H1 (cell line): ENCODE measurements around the gene CNOT1. TPM values are rescaled to one million over a fixed set of nuclear protein-coding genes. Genes with fewer than 3 reads are reported as not detected.

Experiments used
- CTCF ChIA-PET: fragments of 300-600 bp; sonication (Branson Sonifier 250); formaldehyde crosslinking; loops from one replicate; lab custom pipeline; 2021; ENCODE audit not compliant: partially characterized antibody; lab: Charles Lee
- POLR2A ChIA-PET: fragments of 300-600 bp; sonication (Branson Sonifier 250); formaldehyde crosslinking; loops from one replicate; lab custom pipeline; 2021; ENCODE audit warnings: inconsistent platforms; ENCODE audit not compliant: partially characterized antibody; lab: Charles Lee
- DNase-seq, 2 experiments: peaks; one replicate each; pipeline versions ENCODE4 v3.0.0 to v3.0.0-alpha.2; 2010 to 2022; ENCODE audit warnings: low spot score in 2 of 2, low read depth in 1 of 2, mixed read lengths in 1 of 2
- FAIRE-seq: peaks from 2 replicates; lab custom pipeline; 2011; peaks lifted over from hg19 to GRCh38; lab: Jason Lieb, UNC
- H2AFZ ChIP-seq: 2 replicates; pipeline ENCODE4 v1.8.1; 2012; ENCODE audit warnings: low read length, inconsistent platforms
- H2AK5ac ChIP-seq: 2 replicates; pipeline ENCODE4 v1.6.1; 2013; ENCODE audit warnings: low read depth, low read length
- H2BK120ac ChIP-seq: replicated peaks from 2 replicates; pipeline ENCODE3; 2013; ENCODE audit warnings: low read depth, low read length, inconsistent platforms
- H2BK12ac ChIP-seq: 2 replicates; pipeline ENCODE4 v1.6.1; 2013; ENCODE audit warnings: low read depth, low read length
- H2BK15ac ChIP-seq: 2 replicates; pipeline ENCODE4 v1.6.1; 2013; ENCODE audit warnings: low read length
- H2BK20ac ChIP-seq: 2 replicates; pipeline ENCODE4 v1.6.1; 2013; ENCODE audit warnings: low read length
- H2BK5ac ChIP-seq: 2 replicates; pipeline ENCODE4 v1.6.1; 2013; ENCODE audit warnings: low read depth, low read length
- H3K14ac ChIP-seq: 2 replicates; pipeline ENCODE4 v1.6.1; 2013; ENCODE audit warnings: inconsistent platforms; ENCODE audit not compliant: insufficient read length
- H3K18ac ChIP-seq: 2 replicates; pipeline ENCODE4 v1.6.1; 2013; ENCODE audit warnings: low read length; ENCODE audit errors: extremely low read depth
- H3K23ac ChIP-seq: 2 replicates; pipeline ENCODE4 v1.6.1; 2013; ENCODE audit warnings: inconsistent platforms; ENCODE audit not compliant: insufficient read length
- H3K23me2 ChIP-seq: 2 replicates; pipeline ENCODE4 v1.6.1; 2013; ENCODE audit warnings: low read depth, low read length
- H3K27ac ChIP-seq: 2 replicates; pipeline ENCODE4 v1.6.1; 2011; ENCODE audit warnings: low read depth, low read length, inconsistent platforms
- H3K27me3 ChIP-seq, 4 experiments: replicated peaks in 1 of 4; 1 replicate in 1 of 4; 2 replicates in 3 of 4; pipeline versions ENCODE4 v1.6.1 to v1.8.1; 2011 to 2013; ENCODE audit warnings: low read length in 3 of 4, mild to moderate bottlenecking in 3 of 4, inconsistent platforms in 2 of 4, mixed read lengths in 2 of 4, moderate library complexity in 1 of 4; ENCODE audit not compliant: control insufficient read depth in 3 of 4, insufficient read depth in 3 of 4; ENCODE audit errors: extremely low read depth in 1 of 4
- H3K36me3 ChIP-seq, 4 experiments: 2 replicates each; pipeline versions ENCODE4 v1.6.1 to v1.8.1; 2011 to 2013; ENCODE audit warnings: mild to moderate bottlenecking in 4 of 4, low read length in 3 of 4, moderate library complexity in 2 of 4, control low read depth in 1 of 4, inconsistent platforms in 1 of 4; ENCODE audit not compliant: insufficient read depth in 4 of 4, control insufficient read depth in 2 of 4
- H3K4ac ChIP-seq: replicated peaks from 2 replicates; pipeline ENCODE3; 2013; ENCODE audit warnings: low read length, low read depth, mixed read lengths, inconsistent platforms; ENCODE audit not compliant: insufficient read length
- H3K4me1 ChIP-seq, 4 experiments: replicated peaks in 1 of 4; 1 replicate in 1 of 4; 2 replicates in 3 of 4; pipeline versions ENCODE4 v1.6.1 to v1.8.1; 2011 to 2013; ENCODE audit warnings: low read length in 3 of 4, inconsistent platforms in 2 of 4, mixed read lengths in 1 of 4; ENCODE audit not compliant: insufficient read depth in 4 of 4, control insufficient read depth in 3 of 4
- H3K4me2 ChIP-seq, 2 experiments: 2 replicates each; pipeline versions ENCODE4 v1.6.1 to v1.8.1; 2011 to 2013; ENCODE audit warnings: low read depth in 2 of 2, low read length in 2 of 2, control low read depth in 1 of 2, inconsistent platforms in 1 of 2, mild to moderate bottlenecking in 1 of 2; ENCODE audit not compliant: insufficient read depth in 1 of 2
- H3K4me3 ChIP-seq, 4 experiments: fragments of 200-600, 300-600 bp in 1 of 4; sonication (generic), shearing (Covaris generic), sonication (Bioruptor Twin) in 1 of 4; 2 replicates each; pipeline versions ENCODE4 v1.5.1 to v1.8.1; 2011 to 2016; ENCODE audit warnings: low read length in 4 of 4, low read depth in 3 of 4, control low read depth in 2 of 4, inconsistent platforms in 2 of 4, mild to moderate bottlenecking in 2 of 4, mixed read lengths in 1 of 4, moderate library complexity in 1 of 4; ENCODE audit not compliant: insufficient read depth in 2 of 4; ENCODE audit errors: extremely low read depth in 1 of 4
- H3K56ac ChIP-seq: replicated peaks from 2 replicates; pipeline ENCODE3; 2013; ENCODE audit warnings: low read depth, mild to moderate bottlenecking, mixed read lengths, low read length, inconsistent platforms; ENCODE audit not compliant: insufficient read length
- H3K79me1 ChIP-seq: 2 replicates; pipeline ENCODE4 v1.6.1; 2013; ENCODE audit warnings: low read depth, low read length, control low read depth
- H3K79me2 ChIP-seq, 2 experiments: 2 replicates each; pipeline versions ENCODE4 v1.6.1 to v1.8.1; 2012 to 2013; ENCODE audit warnings: low read length in 2 of 2, mild to moderate bottlenecking in 2 of 2, inconsistent platforms in 1 of 2; ENCODE audit not compliant: insufficient read depth in 2 of 2, control insufficient read depth in 1 of 2
- H3K9ac ChIP-seq, 4 experiments: replicated peaks in 1 of 4; 1 replicate in 1 of 4; 2 replicates in 3 of 4; pipeline versions ENCODE4 v1.6.1 to v1.8.1; 2011 to 2013; ENCODE audit warnings: low read depth in 3 of 4, low read length in 3 of 4, control low read depth in 2 of 4, mild to moderate bottlenecking in 2 of 4, moderate library complexity in 2 of 4, inconsistent platforms in 1 of 4; ENCODE audit errors: extremely low read depth in 1 of 4
- H3K9me3 ChIP-seq, 2 experiments: 2 replicates each; pipeline versions ENCODE4 v1.6.1 to v1.8.1; 2012 to 2013; ENCODE audit warnings: mild to moderate bottlenecking in 2 of 2, moderate library complexity in 2 of 2, control low read depth in 1 of 2, inconsistent platforms in 1 of 2, low read depth in 1 of 2, low read length in 1 of 2, mixed read lengths in 1 of 2; ENCODE audit not compliant: insufficient read depth in 2 of 2
- H4K20me1 ChIP-seq, 2 experiments: replicated peaks in 1 of 2; 2 replicates each; pipeline versions ENCODE3 to v1.8.1; 2011 to 2013; ENCODE audit warnings: inconsistent platforms in 2 of 2, low read length in 2 of 2, mild to moderate bottlenecking in 1 of 2; ENCODE audit not compliant: insufficient read depth in 2 of 2, control insufficient read depth in 1 of 2
- H4K5ac ChIP-seq: 2 replicates; pipeline ENCODE4 v1.6.1; 2013; ENCODE audit warnings: low read length, low read depth, mixed read lengths, inconsistent platforms; ENCODE audit not compliant: insufficient read length
- H4K8ac ChIP-seq: 2 replicates; pipeline ENCODE4 v1.8.0; 2013; ENCODE audit warnings: mild to moderate bottlenecking, moderate library complexity, low read length, inconsistent platforms; ENCODE audit not compliant: insufficient read depth; ENCODE audit errors: extremely low read depth
- H4K91ac ChIP-seq: replicated peaks from 2 replicates; pipeline ENCODE3; 2013; ENCODE audit warnings: low read length, mixed read lengths, inconsistent platforms; ENCODE audit not compliant: insufficient read length
- EP300 ChIP-seq, 2 experiments: IDR thresholded peaks; 1 replicate in 1 of 2; 2 replicates in 1 of 2; pipeline ENCODE4 v1.6.1; 2011 to 2012; ENCODE audit warnings: low read depth in 2 of 2, low read length in 2 of 2, mild to moderate bottlenecking in 2 of 2, borderline replicate concordance in 1 of 2, inconsistent platforms in 1 of 2, moderate library complexity in 1 of 2
- POLR2A ChIP-seq, 2 experiments: IDR thresholded peaks; 1 replicate in 1 of 2; 2 replicates in 1 of 2; pipeline ENCODE4 v1.6.1; 2011; ENCODE audit warnings: low read depth in 2 of 2, low read length in 2 of 2, mild to moderate bottlenecking in 2 of 2; ENCODE audit errors: control extremely low read depth in 1 of 2
- POLR2AphosphoS5 ChIP-seq: IDR thresholded peaks from 2 replicates; pipeline ENCODE4 v1.6.1; 2011; ENCODE audit warnings: low read depth, low read length
- SP2 ChIP-seq: IDR thresholded peaks from 2 replicates; pipeline ENCODE4 v1.6.1; 2012; ENCODE audit warnings: mild to moderate bottlenecking, low read length, inconsistent platforms
- TEAD4 ChIP-seq: IDR thresholded peaks from 2 replicates; pipeline ENCODE4 v1.6.1; 2012; ENCODE audit warnings: low read depth, low read length, inconsistent platforms, mixed read lengths
- ZNF274 ChIP-seq: IDR thresholded peaks from 2 replicates; pipeline ENCODE4 v1.7.0; 2012; ENCODE audit warnings: low read length, borderline replicate concordance; ENCODE audit errors: extremely low read depth
- WGBS, 2 experiments: shearing (Covaris generic) in 1 of 2; methylation state at CpG; one replicate each; pipeline versions ENCODE4 v1.1.6 to v1.1.7; 2013 to 2015; ENCODE audit warnings: low lambda C conversion rate in 2 of 2, mixed read lengths in 2 of 2, inconsistent platforms in 1 of 2, low coverage in 1 of 2, missing lambda C conversion rate in 1 of 2; ENCODE audit not compliant: insufficient replicate concordance in 2 of 2, insufficient coverage in 1 of 2, insufficient read length in 1 of 2; ENCODE audit errors: extremely low coverage in 1 of 2, missing lambda C conversion rate in 1 of 2; 5-methylcytosine and 5-hydroxymethylcytosine counted together
- polyA plus RNA-seq, 7 experiments: library from polyadenylated mRNA; depleted of rRNA in 3 of 7; stranded (reverse) in 5 of 7; unstranded in 2 of 7; fragments of >200 nt in 5 of 7; fragments of 200-250 nt in 2 of 7; gene quantifications; 1 replicate in 5 of 7; 2 replicates in 1 of 7; 4 replicates in 1 of 7; pipeline versions ENCODE4 v1.2.1 to v1.2.3, GENCODE V29; 2011 to 2013; ENCODE audit warnings: missing spikeins in 2 of 7, mixed read lengths in 2 of 7
- total RNA-seq: library from RNA; stranded (reverse); fragmentation: NEBNext Ultra II Directional; extraction: Animal tissue kit (Norgen Biotek cat#: 25700); gene quantifications from 2 replicates; pipeline ENCODE4 v1.2.1, GENCODE V29; 2021
- TF ChIP-seq, protein P1 (sequence below): IDR thresholded peaks from 2 replicates; pipeline ENCODE4 v1.6.1; 2012; ENCODE audit warnings: low read length, inconsistent platforms

CNOT1 gene
- total and polyA plus RNA-seq, 2 of the 8 experiments (the other 6 are each of a cell fraction or from before 2014, with no cell fraction given): 306 to 319 TPM

DNA sequence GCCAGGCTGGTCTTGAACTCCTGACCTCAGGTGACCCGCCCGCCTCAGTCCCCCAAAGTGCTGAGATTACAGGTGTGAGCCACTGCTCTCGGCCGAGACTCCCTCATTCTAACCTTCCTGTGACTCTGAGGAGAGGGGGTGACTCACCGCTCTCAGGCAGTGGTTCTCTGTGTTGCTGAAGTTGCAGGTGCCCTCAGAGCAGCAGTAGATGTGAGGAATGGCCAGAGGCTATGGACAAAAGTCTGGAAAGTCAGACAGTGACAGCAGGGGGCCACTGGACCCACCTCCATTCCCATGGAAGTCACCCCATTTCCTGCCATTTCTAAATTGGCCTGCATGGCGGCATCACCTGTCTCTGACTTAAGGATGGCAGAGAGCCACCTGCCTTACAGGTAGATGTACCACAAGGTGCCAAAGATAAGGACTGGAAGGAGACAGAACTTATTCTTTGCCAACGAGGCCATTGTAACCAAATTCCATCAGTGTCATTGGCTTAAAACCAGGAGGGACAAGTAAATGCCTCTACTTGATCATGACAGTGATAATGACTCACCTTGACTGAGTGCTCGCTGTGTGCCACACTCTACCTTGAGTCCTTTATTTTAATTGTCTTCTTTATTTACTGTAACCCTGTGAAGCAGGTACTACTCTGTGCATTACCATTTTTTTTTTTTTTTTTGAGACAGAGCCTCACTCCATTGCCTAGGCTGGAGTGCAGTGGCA, 15.3 kb upstream of the CNOT1 start:
- FAIRE-seq: no peak
- H3K79me2 ChIP-seq: no peaks in the 10 kb centered on the region
- no peak overlapping the region for H2BK5ac ChIP-seq
- CTCF ChIA-PET: interaction anchor here (0.6 to 0.7 kb wide), 2 partner anchors 27 to 609 kb away, joined by 3 read pairs; no protein-coding TSS in a partner anchor
- H3K56ac ChIP-seq: no peak overlapping the region
- H2BK15ac ChIP-seq: no peak overlapping the region
- 90% methylated on average over 8 of the region's 8 CpGs; no CpG with 5 or more reads in 1 of the 2 experiments for WGBS, 2 experiments
- H3K14ac ChIP-seq: no peak overlapping the region
- no peaks in the 10 kb centered on the region for H3K27me3 ChIP-seq
- POLR2A ChIA-PET: no interaction called here
- no peak overlapping the region for H2AK5ac ChIP-seq
- no peak overlapping the region for H3K9ac ChIP-seq
- H4K5ac ChIP-seq: no peak overlapping the region
- no peak for DNase-seq
- no peak for TF ChIP-seq TEAD4
- no peak for TF ChIP-seq POLR2AphosphoS5
- TF ChIP-seq SP2: no peak
- TF ChIP-seq, protein P1, sequence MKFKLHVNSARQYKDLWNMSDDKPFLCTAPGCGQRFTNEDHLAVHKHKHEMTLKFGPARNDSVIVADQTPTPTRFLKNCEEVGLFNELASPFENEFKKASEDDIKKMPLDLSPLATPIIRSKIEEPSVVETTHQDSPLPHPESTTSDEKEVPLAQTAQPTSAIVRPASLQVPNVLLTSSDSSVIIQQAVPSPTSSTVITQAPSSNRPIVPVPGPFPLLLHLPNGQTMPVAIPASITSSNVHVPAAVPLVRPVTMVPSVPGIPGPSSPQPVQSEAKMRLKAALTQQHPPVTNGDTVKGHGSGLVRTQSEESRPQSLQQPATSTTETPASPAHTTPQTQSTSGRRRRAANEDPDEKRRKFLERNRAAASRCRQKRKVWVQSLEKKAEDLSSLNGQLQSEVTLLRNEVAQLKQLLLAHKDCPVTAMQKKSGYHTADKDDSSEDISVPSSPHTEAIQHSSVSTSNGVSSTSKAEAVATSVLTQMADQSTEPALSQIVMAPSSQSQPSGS: no peak
- TF ChIP-seq EP300 (IDR thresholded peaks at IDR 0.05; ENCODE audit: borderline replicate concordance in 1 of 2, low read depth in 2 of 2, low read length in 2 of 2): no peak
- no peak for TF ChIP-seq POLR2A (IDR thresholded peaks at IDR 0.05; ENCODE audit: control extremely low read depth in 1 of 2, low read depth in 2 of 2, low read length in 2 of 2)
- no peak for TF ChIP-seq ZNF274
- no peak overlapping the region for H2BK12ac ChIP-seq
- H3K23me2 ChIP-seq: peaks cover 2% of the 10 kb centered on the region; the same call in 1 of the 2 replicates
- H4K20me1 ChIP-seq: no peaks in the 10 kb centered on the region
- H3K4me1 ChIP-seq: no peaks in the 10 kb centered on the region; a peak in 1 of 7 replicates
- no peak overlapping the region for H3K4me3 ChIP-seq
- no peak overlapping the region for H3K18ac ChIP-seq
- H3K36me3 ChIP-seq: no peaks in the 10 kb centered on the region
- no peak overlapping the region for H3K23ac ChIP-seq
- no peak overlapping the region for H2AFZ ChIP-seq
- no peaks in the 10 kb centered on the region for H3K79me1 ChIP-seq
- H2BK120ac ChIP-seq: no peak overlapping the region
- H3K9me3 ChIP-seq: no peaks in the 10 kb centered on the region
- H4K8ac ChIP-seq: no peak overlapping the region
- no peak overlapping the region for H3K27ac ChIP-seq
- no peak overlapping the region for H4K91ac ChIP-seq
- no peak overlapping the region for H2BK20ac ChIP-seq
- no peak overlapping the region for H3K4me2 ChIP-seq
- H3K4ac ChIP-seq: no peak overlapping the region
